SKM-1 treated with dmso at 0.1 percent for 144 hours (cell line): ENCODE results near the gene WHAMM.

Experiments used
- DNase-seq: peaks from one replicate; lab custom pipeline; 2025; ENCODE audit not compliant: unreplicated experiment; lab: John Stamatoyannopoulos, UW

The WHAMM gene

GRCh38 chr15:82833362-82833682, 23.9 kb downstream of the WHAMM start:
- no peak for DNase-seq

GRCh38 chr15:82835391-82835917, 26.0 kb downstream of the WHAMM start:
- no peak for DNase-seq

- DNase-seq = no peak
Measured at GRCh38 chr15:82838096-82838735, 28.8 kb downstream of the WHAMM start.

GRCh38 chr15:82839136-82839535, 29.7 kb downstream of the WHAMM start:
- no peak for DNase-seq

GRCh38 chr15:82840166-82840565, 30.7 kb downstream of the WHAMM start:
- DNase-seq = no peak

GRCh38 chr15:82843566-82843965, 34.1 kb downstream of the WHAMM start:
- no peak for DNase-seq

- DNase-seq = no peak
Measured at GRCh38 chr15:82845686-82846085, 36.3 kb downstream of the WHAMM start.

- DNase-seq = no peak
Measured at GRCh38 chr15:82846621-82847020, 37.2 kb downstream of the WHAMM start.

GRCh38 chr15:82847703-82848102, 38.3 kb downstream of the WHAMM start:
- no peak for DNase-seq

GRCh38 chr15:82848241-82848993, 39.0 kb downstream of the WHAMM start:
- DNase-seq = no peak

- DNase-seq = peak; percentile 65
Measured at GRCh38 chr15:82849556-82850512, 40.4 kb downstream of the WHAMM start.

- no peak for DNase-seq
Measured at GRCh38 chr15:82850731-82851130, 41.3 kb downstream of the WHAMM start.

- no peak for DNase-seq
Measured at GRCh38 chr15:82851306-82851850, 42.0 kb downstream of the WHAMM start.

GRCh38 chr15:82851981-82852511, 42.6 kb downstream of the WHAMM start:
- DNase-seq = no peak

- no peak for DNase-seq
Measured at GRCh38 chr15:82852941-82853561, 43.6 kb downstream of the WHAMM start.

GRCh38 chr15:82854554-82854953, 45.1 kb downstream of the WHAMM start:
- no peak for DNase-seq

GRCh38 chr15:82855286-82856100, 46.1 kb downstream of the WHAMM start:
- DNase-seq = no peak

GRCh38 chr15:82856397-82857170, 47.2 kb downstream of the WHAMM start:
- no peak for DNase-seq

GRCh38 chr15:82858932-82859331, 49.5 kb downstream of the WHAMM start:
- DNase-seq = no peak
